CD4-positive, alpha-beta T cell (primary cell): Measurements from ENCODE around the gene TSHZ2. TPM values are rescaled to one million over a fixed set of nuclear protein-coding genes. Genes with fewer than 3 reads are reported as not detected.

ENCODE experiments used
- ATAC-seq: fragments of 200-7000 bp; cut with Tn5 transposase; one replicate; pipeline ENCODE4 v1.10.0; 2022; ENCODE audit warnings: mild to moderate bottlenecking; ENCODE audit not compliant: poor library complexity
- CTCF ChIA-PET: fragments of 350-600 bp; sonication (Branson Sonifier 250); formaldehyde crosslinking; loops from one replicate; lab custom pipeline; 2021; ENCODE audit warnings: antibody characterized with exemption, inconsistent platforms; lab: Charles Lee
- POLR2A ChIA-PET: fragments of 350-600 bp; sonication (Branson Sonifier 250); formaldehyde crosslinking; loops from one replicate; lab custom pipeline; 2021; ENCODE audit warnings: antibody characterized with exemption, inconsistent platforms; lab: Charles Lee
- DNase-seq, 14 experiments: peaks; one replicate each; pipeline ENCODE4 v3.0.0-alpha.2; 2013 to 2020; ENCODE audit warnings: mixed read lengths in 2 of 14
- H3K27ac ChIP-seq, 2 donors: one replicate each; pipeline versions ENCODE4 v1.5.1 to v1.7.0; 2013; ENCODE audit warnings: low read length in 2 of 2, low read depth in 1 of 2, mild to moderate bottlenecking in 1 of 2
- H3K27me3 ChIP-seq, 2 experiments: 1 replicate in 1 of 2; 2 replicates in 1 of 2; pipeline versions ENCODE4 v1.6.1 to v1.7.0; 2013; ENCODE audit warnings: low read length in 2 of 2, control low read depth in 1 of 2, mild to moderate bottlenecking in 1 of 2, moderate library complexity in 1 of 2; ENCODE audit not compliant: insufficient read depth in 2 of 2, control insufficient read depth in 1 of 2
- H3K36me3 ChIP-seq: one replicate; pipeline ENCODE4 v1.6.1; 2013; ENCODE audit warnings: low read length, control low read depth; ENCODE audit not compliant: insufficient read depth
- H3K4me1 ChIP-seq: one replicate; pipeline ENCODE4 v1.6.1; 2013; ENCODE audit warnings: low read length, control low read depth; ENCODE audit not compliant: insufficient read depth
- H3K4me3 ChIP-seq: one replicate; pipeline ENCODE4 v1.5.1; 2013; ENCODE audit warnings: mild to moderate bottlenecking, low read length, moderate library complexity
- H3K9me3 ChIP-seq, 2 experiments: 1 replicate in 1 of 2; 2 replicates in 1 of 2; pipeline versions ENCODE4 v1.6.1 to v1.7.0; 2013; ENCODE audit warnings: low read length in 2 of 2, mild to moderate bottlenecking in 2 of 2, control low read depth in 1 of 2, moderate library complexity in 1 of 2; ENCODE audit not compliant: control insufficient read depth in 1 of 2, insufficient read depth in 1 of 2
- H3K27ac Mint-ChIP-seq: one replicate; pipeline ENCODE4 v1.8.0; 2020; ENCODE audit warnings: mixed read lengths
- H3K27me3 Mint-ChIP-seq: one replicate; pipeline ENCODE4 v1.8.0; 2021; ENCODE audit warnings: mixed read lengths
- H3K36me3 Mint-ChIP-seq: one replicate; pipeline ENCODE4 v1.8.0; 2021; ENCODE audit warnings: low read depth, mixed read lengths
- H3K4me1 Mint-ChIP-seq: one replicate; pipeline ENCODE4 v1.8.0; 2021; ENCODE audit warnings: low read depth, mixed read lengths
- H3K4me3 Mint-ChIP-seq: one replicate; pipeline ENCODE4 v1.8.0; 2020; ENCODE audit warnings: mild to moderate bottlenecking, mixed read lengths
- H3K9me3 Mint-ChIP-seq: one replicate; pipeline ENCODE4 v1.8.0; 2020; ENCODE audit warnings: mixed read lengths
- intact Hi-C, 2 experiments: fragments of 100-400 bp; cut with DNase I in 1 of 2; cut with micrococcal nuclease in 1 of 2; formaldehyde crosslinking; loops; one replicate each; pipeline versions ENCODE4 v1.15.1 to v1.9.0; 2023 to 2025; cut with DNase I, micrococcal nuclease
- total RNA-seq, 174 experiments: library from RNA in 2 of 174; stranded (reverse) in 2 of 174; gene quantifications; one replicate each; pipeline ENCODE4 v1.2.3 and lab custom pipeline; 2021 to 2026
- TF ChIP-seq, protein P1 (sequence below): fragments of 200-600 bp; IDR thresholded peaks from one replicate; pipeline ENCODE4 v1.8.0; 2022; ENCODE audit warnings: antibody characterized with exemption, mild to moderate bottlenecking

Gene TSHZ2
- total RNA-seq, 2 experiments from 2014 or later, result 26.1 to 27.4 TPM

DNA sequence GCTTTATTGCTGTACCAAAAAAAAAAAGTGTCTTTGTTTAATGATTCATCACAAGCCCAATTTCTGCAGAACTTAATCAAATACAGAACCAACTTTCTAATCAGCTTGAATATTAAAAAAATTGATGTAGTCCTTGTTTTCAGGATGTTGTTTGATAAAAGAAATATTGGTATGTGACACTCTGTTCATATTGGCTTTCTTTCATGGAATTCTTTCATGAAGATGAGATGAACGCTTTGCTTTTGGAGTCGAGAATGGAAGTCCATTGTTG lies 437.2 kb downstream of the TSHZ2 start:
- ChIA-PET CTCF (no interaction called here), POLR2A (no interaction called here)
- H3K27ac ChIP-seq, result no peak overlapping the region
- peaks cover 7% of the 10 kb centered on the region for H3K4me1 ChIP-seq
- TF ChIP-seq, protein P1, sequence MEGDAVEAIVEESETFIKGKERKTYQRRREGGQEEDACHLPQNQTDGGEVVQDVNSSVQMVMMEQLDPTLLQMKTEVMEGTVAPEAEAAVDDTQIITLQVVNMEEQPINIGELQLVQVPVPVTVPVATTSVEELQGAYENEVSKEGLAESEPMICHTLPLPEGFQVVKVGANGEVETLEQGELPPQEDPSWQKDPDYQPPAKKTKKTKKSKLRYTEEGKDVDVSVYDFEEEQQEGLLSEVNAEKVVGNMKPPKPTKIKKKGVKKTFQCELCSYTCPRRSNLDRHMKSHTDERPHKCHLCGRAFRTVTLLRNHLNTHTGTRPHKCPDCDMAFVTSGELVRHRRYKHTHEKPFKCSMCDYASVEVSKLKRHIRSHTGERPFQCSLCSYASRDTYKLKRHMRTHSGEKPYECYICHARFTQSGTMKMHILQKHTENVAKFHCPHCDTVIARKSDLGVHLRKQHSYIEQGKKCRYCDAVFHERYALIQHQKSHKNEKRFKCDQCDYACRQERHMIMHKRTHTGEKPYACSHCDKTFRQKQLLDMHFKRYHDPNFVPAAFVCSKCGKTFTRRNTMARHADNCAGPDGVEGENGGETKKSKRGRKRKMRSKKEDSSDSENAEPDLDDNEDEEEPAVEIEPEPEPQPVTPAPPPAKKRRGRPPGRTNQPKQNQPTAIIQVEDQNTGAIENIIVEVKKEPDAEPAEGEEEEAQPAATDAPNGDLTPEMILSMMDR, result no peak
- no peak overlapping the region for H3K4me3 ChIP-seq
- H3K27me3 Mint-ChIP-seq, result no peaks in the 10 kb centered on the region
- no peaks in the 10 kb centered on the region for H3K9me3 ChIP-seq
- no peaks in the 10 kb centered on the region for H3K36me3 ChIP-seq
- no peaks in the 10 kb centered on the region for H3K27me3 ChIP-seq
- intact Hi-C loops, result no loop called here
- peaks cover 30% of the 10 kb centered on the region for H3K4me1 Mint-ChIP-seq
- no peak overlapping the region for H3K27ac Mint-ChIP-seq
- DNase-seq (no peak), ATAC-seq (no peak)
- H3K9me3 Mint-ChIP-seq, result no peaks in the 10 kb centered on the region
- H3K36me3 Mint-ChIP-seq, result no peaks in the 10 kb centered on the region
- H3K4me3 Mint-ChIP-seq, result no peak overlapping the region

DNA sequence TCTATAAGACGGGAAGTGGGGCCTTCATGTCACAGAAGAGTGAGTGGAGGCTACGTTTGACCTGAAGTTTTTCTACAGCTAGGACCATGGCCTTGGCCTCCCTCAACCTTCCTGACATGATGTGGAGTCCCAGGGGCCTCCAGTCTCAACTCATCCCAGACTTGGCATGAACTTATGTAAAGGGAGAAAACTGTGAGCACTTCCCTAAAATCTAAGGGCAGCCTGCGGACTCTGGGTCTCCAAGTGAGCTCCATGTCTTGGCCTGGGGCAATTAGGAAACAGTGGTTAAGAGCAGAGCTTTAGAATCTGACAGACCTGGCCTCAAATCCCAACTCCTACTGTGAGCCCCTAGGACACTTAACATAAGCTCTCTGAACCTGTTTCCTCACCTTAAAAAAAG lies 439.0 kb downstream of the TSHZ2 start:
- H3K27me3 Mint-ChIP-seq, result no peaks in the 10 kb centered on the region
- H3K4me3 Mint-ChIP-seq, result no peak overlapping the region
- Histone ChIP-seq H3K27me3 (no peaks in the 10 kb centered on the region), H3K4me3 (no peak overlapping the region), H3K4me1 (peaks cover 7% of the 10 kb centered on the region), H3K36me3 (no peaks in the 10 kb centered on the region), H3K27ac (no peak overlapping the region), H3K9me3 (no peaks in the 10 kb centered on the region)
- DNase-seq (no peak), ATAC-seq (no peak)
- no peaks in the 10 kb centered on the region for H3K36me3 Mint-ChIP-seq
- H3K9me3 Mint-ChIP-seq, result no peaks in the 10 kb centered on the region
- TF ChIP-seq, protein P1, result no peak
- intact Hi-C loops, result loop anchor here in 1 of 2 experiments (5.0 to 10.0 kb wide), 2 partner anchors 531 to 784 kb away; no protein-coding TSS in a partner anchor
- POLR2A ChIA-PET, result no interaction called here
- no peak overlapping the region for H3K27ac Mint-ChIP-seq
- H3K4me1 Mint-ChIP-seq, result peaks cover 22% of the 10 kb centered on the region
- CTCF ChIA-PET, result no interaction called here

DNA sequence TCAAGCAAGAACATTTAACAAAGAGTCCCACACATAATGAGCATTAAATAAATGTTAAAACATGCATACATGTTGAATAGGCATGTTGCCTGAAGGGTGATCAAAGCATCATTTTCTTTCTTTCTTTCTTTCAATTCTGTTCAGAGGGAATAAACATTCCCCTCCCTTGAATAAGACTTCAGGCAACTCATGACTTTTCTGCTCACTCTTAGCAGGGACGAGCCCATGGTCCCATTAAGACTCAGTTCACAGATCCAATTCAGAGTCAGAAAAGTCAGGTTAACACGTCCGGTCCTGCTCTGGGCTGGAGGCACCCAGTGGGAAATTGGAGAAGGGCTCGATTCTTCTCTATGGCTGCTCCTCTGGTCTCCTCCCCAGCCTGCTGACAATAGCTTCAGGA lies 439.7 kb downstream of the TSHZ2 start:
- no peak overlapping the region for H3K4me3 ChIP-seq
- no peaks in the 10 kb centered on the region for H3K27me3 ChIP-seq
- ATAC-seq (no peak), DNase-seq (no peak)
- H3K4me1 ChIP-seq, result peaks cover 7% of the 10 kb centered on the region
- Mint-ChIP-seq H3K36me3 (no peaks in the 10 kb centered on the region), H3K4me1 (peaks cover 15% of the 10 kb centered on the region), H3K27ac (no peak overlapping the region), H3K27me3 (no peaks in the 10 kb centered on the region), H3K4me3 (no peak overlapping the region), H3K9me3 (no peaks in the 10 kb centered on the region)
- H3K27ac ChIP-seq, result no peak overlapping the region
- intact Hi-C loops, result loop anchor here in 1 of 2 experiments (5.0 to 10.0 kb wide), 2 partner anchors 530 to 783 kb away; no protein-coding TSS in a partner anchor
- TF ChIP-seq, protein P1, result no peak
- H3K9me3 ChIP-seq, result no peaks in the 10 kb centered on the region
- H3K36me3 ChIP-seq, result no peaks in the 10 kb centered on the region
- ChIA-PET CTCF (no interaction called here), POLR2A (no interaction called here)
